HG02840 (cell line): Measurements from ENCODE around the gene UBFD1.
"Not testable (repeated sequence)": the region's sequence is repeated elsewhere in the genome, so short reads cannot be mapped to it uniquely, and the experiment has no call there.

Experiments
- ATAC-seq: cut with Tn5 transposase; IDR thresholded peaks from one replicate; pipeline ENCODE4 v1.9.1; 2021; ENCODE audit warnings: mild to moderate bottlenecking, moderate library complexity, moderate number of reproducible peaks; ENCODE audit not compliant: unreplicated experiment, low FRiP score

Gene UBFD1

DNA sequence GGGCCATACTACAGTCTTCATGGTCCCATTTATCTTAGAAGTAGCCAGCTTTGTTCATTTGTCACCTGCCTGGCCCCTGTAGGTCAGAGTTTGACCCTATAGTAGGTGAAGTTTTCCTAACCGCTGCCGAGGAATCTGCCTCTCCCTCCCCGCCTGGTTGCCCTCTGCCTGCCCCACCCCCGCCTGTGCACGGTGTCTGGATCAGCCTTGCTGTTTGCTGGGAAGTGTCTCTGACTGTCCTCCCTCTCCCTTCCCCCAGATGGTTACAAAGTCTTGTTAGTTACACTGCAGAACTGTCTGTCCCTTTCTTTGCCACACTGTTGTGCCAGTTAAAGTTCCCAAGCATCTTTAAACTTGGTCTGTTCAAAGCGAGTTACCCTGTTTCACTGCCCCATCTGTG lies 5.7 kb downstream of the UBFD1 start:
- no peak for ATAC-seq

DNA sequence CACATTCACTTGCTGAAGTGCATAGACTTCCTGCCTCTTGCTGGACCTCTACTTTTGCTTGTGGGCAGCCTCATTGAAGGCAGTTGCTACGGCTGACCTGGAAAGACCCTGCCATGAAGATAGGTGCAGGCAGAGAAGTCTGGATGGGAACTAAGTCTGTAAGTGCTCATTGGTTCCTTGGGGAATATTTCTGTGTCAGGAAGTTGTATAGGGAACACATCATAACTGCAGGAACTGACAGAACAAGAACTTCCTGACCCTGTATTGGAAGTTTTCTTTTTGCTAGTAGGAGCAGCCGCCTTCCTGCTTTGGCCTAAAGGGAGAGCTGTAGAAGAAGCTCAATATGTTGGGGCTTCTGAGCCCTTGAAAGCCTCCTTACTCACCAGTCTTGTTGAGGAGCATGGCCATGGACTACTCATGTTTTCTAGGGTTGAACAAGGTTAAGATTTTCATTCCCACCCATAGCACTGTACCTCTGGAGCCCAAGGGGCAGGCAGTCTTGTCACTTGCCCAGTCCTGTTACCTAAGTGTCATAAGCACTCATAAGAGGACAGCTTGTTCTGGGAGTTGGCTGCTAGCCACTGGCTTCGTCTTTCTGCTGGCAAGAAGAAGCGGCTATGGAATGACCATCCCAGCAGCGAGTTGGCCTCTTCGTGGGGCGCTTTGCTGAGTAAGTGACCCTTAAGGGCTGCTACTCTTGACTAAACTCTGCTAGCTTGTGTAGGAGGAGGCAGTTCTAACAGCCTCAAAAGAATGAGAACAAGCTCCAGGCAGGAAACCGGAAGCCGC lies 7.2 kb downstream of the UBFD1 start:
- ATAC-seq: no peak

DNA sequence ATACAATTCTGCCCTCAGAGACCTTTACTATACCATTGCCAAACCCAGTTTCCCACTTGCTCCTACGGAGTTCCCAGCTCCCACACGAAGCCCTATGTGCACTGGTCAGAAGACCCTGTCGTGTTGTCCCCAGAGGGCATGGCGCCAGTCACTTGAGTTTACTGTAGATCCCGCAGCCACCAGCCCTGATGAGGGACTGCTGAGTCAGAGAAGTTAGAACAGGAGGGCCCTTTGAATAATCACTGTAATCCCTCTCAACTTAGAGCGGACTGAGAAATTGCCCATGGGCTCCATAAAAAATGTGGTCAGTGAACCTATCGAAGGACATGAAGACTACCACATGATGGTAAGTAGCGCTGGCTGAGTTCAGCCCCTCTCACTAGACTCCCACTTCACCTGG lies 9.2 kb downstream of the UBFD1 start:
- ATAC-seq: no peak

DNA sequence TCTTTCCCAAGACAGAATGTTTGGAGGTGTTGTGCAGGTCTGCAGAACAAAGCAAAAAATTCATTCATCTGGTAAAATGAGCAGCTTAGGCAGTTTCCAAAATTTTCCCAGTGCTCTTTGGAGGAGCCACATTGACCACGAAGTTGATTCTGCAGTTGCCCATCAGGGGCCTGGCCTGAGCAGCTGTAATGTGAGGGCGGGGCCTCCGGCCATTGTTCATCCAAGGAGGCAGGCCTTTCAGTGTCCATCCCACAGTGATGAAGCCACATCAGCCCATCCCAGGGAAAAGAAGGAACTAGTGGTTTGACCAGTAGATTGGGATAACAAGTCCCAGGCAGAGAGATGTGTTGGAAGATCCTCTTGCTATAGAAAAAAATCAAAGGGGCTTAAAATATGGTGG lies 10.1 kb downstream of the UBFD1 start:
- ATAC-seq: no peak

DNA sequence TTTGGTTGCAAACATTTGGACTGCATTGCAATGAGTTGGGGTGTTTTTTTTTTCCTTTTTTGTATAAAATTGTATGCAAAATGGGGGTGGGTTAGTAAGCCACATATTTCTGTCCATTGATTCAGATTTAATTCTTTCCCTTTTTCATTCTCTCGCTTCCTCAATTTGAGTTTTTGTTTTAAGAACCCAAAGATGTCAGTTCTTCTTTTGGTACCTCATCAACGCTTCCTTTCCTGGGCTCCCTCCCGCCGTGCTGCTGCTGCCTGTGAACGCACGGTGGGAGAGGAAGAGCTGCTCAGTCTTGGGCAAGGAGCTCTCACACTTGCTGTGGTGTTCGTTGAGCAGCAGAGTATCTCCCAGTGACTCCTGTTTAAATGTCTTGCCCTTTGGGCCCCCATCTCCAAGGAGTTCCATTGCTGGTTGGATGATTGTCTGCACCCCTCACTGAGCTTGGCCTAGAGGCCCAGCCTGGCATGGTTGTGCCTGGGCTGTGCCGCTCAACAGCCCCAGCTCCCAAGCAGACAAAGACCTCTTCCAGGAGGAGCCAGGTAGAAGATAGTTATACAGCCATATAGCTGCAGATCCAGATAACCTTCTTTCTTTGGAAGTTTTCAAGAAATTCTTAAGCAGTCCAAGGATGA lies 13.6 kb downstream of the UBFD1 start:
- no peak for ATAC-seq

GRCh38 chr16:23571895-23572294 lies 14.4 kb downstream of the UBFD1 start:
- no peak for ATAC-seq

DNA sequence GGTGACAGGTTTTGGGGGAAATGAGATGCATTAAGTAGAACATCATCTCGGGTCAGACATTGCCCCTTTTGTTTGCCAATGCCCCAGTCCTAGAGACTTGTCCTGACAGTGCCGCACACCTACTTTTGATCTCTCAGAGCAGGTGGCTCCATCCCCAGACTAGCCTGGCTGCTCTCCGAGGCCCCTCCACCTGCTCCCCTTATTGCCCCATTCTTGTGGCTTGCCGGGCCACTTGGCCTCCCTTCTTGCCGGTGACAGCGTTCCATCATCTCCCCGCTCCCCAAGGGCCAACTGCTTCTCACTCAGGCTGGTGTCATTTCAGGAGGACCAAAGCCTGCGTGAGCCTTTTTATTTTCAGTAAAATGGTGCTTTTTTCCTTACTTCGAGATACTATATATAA lies 14.9 kb downstream of the UBFD1 start:
- ATAC-seq: no peak

DNA sequence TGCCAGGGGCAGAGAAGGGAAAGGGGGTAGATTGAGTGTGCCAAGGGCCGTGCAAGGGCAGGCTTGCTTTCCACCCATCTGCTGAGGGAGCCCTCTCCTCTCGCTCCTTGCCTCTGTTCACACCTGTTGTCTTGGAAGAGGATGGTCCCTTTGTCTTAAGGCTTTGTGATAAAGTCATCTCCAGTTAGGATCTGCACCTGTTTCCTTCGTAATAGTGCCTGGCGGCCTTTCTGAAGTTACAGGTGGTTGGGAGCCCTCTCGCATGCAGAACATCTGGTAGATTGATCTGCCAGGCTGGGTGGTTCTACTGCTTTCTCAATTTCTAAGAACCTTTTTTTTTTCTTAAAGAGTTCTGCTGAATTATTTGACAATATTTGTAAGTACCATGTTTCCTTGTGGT lies 16.3 kb downstream of the UBFD1 start:
- ATAC-seq: no peak

GRCh38 chr16:23575834-23576233 lies 18.3 kb downstream of the UBFD1 start:
- ATAC-seq: no peak

DNA sequence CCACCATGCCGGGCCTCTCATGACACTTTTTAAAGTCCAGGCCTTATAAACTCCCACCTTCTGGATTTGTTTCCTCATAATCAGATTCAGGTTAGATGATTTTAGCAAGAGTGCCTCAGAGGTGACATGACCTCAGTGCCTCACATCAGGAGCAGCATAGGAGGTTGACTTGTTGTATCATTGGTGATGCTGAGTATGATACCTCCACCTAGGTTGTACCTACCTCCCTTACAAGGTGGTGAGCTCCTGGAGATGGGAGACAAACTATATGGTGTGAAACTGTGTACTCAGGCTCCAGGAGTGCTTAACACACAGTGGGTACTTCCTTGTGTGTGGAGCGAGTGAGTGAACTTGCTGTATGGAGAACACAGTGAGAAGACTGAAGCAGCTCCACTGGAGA lies 20.0 kb downstream of the UBFD1 start:
- ATAC-seq: no peak

- ATAC-seq: no peak
Observed at GRCh38 chr16:23578101-23578830, 20.7 kb downstream of the UBFD1 start.

DNA sequence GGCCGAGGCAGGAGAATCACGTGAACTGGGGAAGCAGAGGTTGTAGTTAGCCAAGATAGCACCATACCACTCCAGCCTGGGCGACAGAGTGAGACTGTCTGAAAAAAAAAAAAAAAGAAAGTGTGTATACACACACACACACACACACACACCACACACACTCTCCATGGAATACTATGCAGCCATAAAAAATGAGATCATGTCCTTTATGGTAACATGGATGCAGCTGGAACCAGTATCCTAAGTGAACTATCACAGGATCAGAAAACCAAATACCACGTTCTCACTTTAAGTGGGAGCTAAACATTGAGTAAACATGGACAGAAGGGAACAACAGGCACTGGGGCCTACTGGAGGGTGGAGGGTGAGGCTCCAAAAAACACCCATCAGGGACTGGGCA lies 21.8 kb downstream of the UBFD1 start:
- ATAC-seq: no peak

DNA sequence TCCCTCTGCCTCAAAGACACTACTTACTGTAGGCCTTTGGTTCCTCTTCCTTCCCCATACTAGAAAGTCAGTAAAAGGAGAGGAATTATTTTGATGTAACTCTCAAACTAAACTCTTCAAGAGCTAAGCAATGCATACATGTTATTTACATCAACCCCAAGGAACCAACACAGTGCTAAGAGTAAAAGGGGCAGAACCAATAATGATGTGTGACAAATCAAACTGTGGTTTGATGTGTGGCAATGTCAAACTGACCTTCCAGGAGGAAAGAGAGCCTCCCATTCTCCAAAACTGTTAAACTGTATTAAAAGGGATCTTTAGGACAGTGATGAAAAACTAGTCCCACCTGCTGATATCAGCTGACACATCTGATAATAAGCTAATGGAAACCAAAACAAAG lies 22.9 kb downstream of the UBFD1 start:
- ATAC-seq: no peak

DNA sequence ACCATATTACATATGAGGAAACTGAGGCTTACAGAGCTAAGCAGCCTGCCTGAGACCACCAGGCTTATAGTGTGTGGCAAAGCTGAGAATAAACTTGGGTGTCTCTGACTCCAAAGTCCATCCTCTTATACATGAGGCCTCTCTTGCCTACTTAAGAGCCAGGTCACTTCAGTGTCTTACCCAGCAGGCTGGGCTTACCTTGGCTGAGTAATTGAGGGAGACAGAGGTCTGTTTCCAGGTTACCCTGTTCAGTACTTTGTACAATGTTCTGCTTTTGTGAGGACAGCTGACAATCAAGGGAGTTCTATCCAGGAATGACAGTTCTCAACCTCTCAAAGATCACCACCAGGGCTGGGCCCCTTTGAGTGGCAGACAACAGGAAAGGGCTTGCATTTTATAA lies 24.2 kb downstream of the UBFD1 start:
- no peak for ATAC-seq

GRCh38 chr16:23583271-23583670 lies 25.7 kb downstream of the UBFD1 start:
- ATAC-seq: not testable (repeated sequence)

- ATAC-seq: no peak
Observed at GRCh38 chr16:23584186-23585076, 26.9 kb downstream of the UBFD1 start.

DNA sequence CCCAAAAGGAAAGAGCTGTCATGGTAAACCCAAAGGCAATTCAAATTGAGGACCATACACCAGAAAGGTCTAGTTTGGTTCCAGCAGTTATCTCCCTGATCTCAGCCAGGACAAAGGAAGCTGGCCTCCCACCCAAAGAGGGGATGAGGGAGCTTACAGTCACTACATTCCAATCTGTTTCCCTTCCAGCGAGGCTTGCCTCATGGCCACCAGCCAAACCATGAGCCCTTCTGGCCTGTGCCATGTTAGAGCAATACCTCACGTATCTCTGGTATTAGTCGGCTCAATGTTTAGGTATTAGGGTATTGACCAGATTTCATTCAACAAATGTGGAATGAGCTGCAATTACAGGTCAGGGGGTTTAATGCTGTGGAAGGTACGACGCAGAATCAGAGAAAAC lies 30.2 kb downstream of the UBFD1 start:
- no peak for ATAC-seq

DNA sequence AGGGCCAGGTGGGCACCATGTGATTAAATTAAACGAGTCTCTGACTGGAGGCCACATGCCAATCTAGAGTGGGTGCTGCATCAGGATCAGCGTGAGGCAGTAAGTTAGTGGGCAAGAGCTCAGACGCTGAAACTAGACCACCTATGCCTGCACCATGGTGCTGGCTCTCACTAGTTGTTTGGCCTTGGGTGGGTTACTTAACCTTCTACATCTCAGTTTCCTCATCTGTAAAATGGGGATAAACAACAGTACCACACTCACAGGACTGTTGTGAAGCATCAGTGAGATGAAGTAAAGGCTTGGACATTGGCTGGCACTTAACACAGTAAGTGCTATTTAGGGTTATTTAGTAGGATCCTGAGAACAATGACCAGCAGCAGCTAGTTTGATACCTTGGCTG lies 32.7 kb downstream of the UBFD1 start:
- ATAC-seq: no peak

GRCh38 chr16:23594186-23594585 lies 36.7 kb downstream of the UBFD1 start:
- ATAC-seq: no peak

DNA sequence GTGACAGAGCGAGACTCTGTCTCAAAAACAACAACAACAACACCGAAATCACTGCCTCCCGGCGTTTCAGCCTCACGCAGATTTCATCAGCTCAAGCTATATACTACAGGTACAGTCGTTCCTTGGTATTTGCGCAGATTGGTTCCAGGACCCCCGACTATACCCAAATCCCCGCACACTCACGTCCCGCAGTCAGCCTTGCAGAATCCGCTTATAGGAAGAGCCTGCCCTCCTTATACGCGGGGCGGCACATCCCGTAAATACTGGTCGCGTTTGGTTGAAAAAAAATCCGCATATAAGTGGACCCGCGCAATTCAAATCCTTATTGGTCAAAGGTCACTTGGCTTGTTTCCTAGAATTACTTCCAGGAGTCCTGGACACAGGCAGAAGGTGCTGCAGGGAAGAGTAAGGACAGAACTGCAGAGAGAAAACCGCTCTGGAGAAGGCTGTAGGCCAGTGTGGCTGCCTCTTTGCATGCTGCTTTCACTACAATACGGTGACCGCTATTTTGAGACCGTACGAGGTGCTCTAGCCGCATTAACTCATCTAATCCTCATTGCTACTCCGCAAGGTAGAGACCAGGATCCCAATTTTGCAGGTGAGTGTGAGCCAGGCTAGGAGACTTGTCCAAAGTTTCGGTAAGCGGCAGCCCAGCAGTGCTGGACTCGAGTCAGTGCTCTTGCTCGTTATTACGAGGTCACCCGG lies 37.9 kb downstream of the UBFD1 start:
- no peak for ATAC-seq
